Measurements from ENCODE around the gene NMT2. TPM values are rescaled to one million over a fixed set of nuclear protein-coding genes. Genes with fewer than 3 reads are reported as not detected.

Gene NMT2
- total and polyA plus RNA-seq, 10 of the 15 experiments (the other 5 are each of a cell fraction or from before 2014, with no cell fraction given) = 4.9 to 12.0 (median 9.2) TPM

GRCh38 chr10:15167411-15168290, 842 bp downstream of the NMT2 start:
- H2AFZ ChIP-seq (ENCODE audit: control insufficient read depth, low read depth, low read length) = peak overlapping the region; percentile 96
- no peaks in the 10 kb centered on the region for H3K36me3 ChIP-seq (ENCODE audit: control insufficient read depth in 2 of 2, insufficient read depth in 2 of 2, low read length in 1 of 2)
- peak; percentile 76 for ATAC-seq
- H4K20me1 ChIP-seq (ENCODE audit: control insufficient read depth, insufficient read depth) = no peaks in the 10 kb centered on the region
- intact Hi-C loops (cut with micrococcal nuclease; ENCODE audit: unreplicated experiment) (no loop called here), in situ Hi-C loops (cut with MboI) (loop anchor here (25.0 kb wide), 1 partner anchor 1270 kb away; the partner anchor contains the start of gene PTER)
- 2% methylated on average over 51 of the region's 54 CpGs for whole genome bisulfite sequencing (ENCODE audit: insufficient coverage, insufficient replicate concordance, low lambda C conversion rate, missing lambda C conversion rate)
- SMC1A ChIA-PET (ENCODE audit: uncharacterized antibody, unreplicated experiment) = interaction anchor here (1.0 to 8.5 kb wide), 12 partner anchors 9 to 70 kb away, joined by 3 to 86 read pairs (median 4); no protein-coding TSS in a partner anchor
- H3K9ac ChIP-seq (ENCODE audit: control insufficient read depth, insufficient read depth, low read length) = peak overlapping the region; percentile 38
- TF ChIP-seq STAT1 (conservative IDR thresholded peaks at IDR 0.05) (0 out of 2 replicates have a peak, but pooled peaks have one; percentile 23), GATAD2B (conservative IDR thresholded peaks at IDR 0.05; ENCODE audit: low read depth) (peak; percentile 74; the same call in 1 of the 2 replicates), SMARCA5 (IDR thresholded peaks at IDR 0.05) (0 out of 2 replicates have a peak, but pooled peaks have one; percentile 16), IRF3 (IDR thresholded peaks at IDR 0.05) (no peak), CTCF (IDR thresholded peaks at IDR 0.05 in 2 of 3, conservative IDR thresholded peaks at IDR 0.05 in 1 of 3; ENCODE audit: control insufficient read depth in 2 of 3, extremely low read depth in 1 of 3, insufficient read depth in 1 of 3, low read depth in 3 of 3, low read length in 3 of 3) (peak; percentile 23 to 59 (median 29); a peak in 4 of 6 replicates), DPF2 (IDR thresholded peaks at IDR 0.05) (no peak), YY1 (IDR thresholded peaks at IDR 0.05; ENCODE audit: low read depth, low read length) (0 out of 2 replicates have a peak, but pooled peaks have one; percentile 17), EGR1 (IDR thresholded peaks at IDR 0.05; ENCODE audit: borderline replicate concordance in 1 of 2, low read depth in 2 of 2, low read length in 2 of 2) (peak in 1 of 2 experiments; percentile 51; a peak in 1 of 3 replicates), NKRF (conservative IDR thresholded peaks at IDR 0.05) (peak; percentile 40; the same call in 1 of the 2 replicates), IKZF1 (conservative IDR thresholded peaks at IDR 0.05) (0 out of 2 replicates have a peak, but pooled peaks have one; percentile 31), JUND (IDR thresholded peaks at IDR 0.05; ENCODE audit: low read depth, low read length) (no peak)
- POLR2A ChIA-PET = interaction anchor here (1.5 to 2.1 kb wide), 2 partner anchors 45 to 66 kb away, joined by 3 to 13 read pairs; no protein-coding TSS in a partner anchor
- H3K4me1 ChIP-seq (ENCODE audit: control insufficient read depth, insufficient read depth, low read length) = peaks cover 8% of the 10 kb centered on the region; the same call in 1 of the 2 replicates
- RAD21 ChIA-PET (ENCODE audit: unreplicated experiment) = interaction anchor here (0.7 to 3.6 kb wide), 8 partner anchors 25 to 215 kb away, joined by 3 to 39 read pairs (median 4); no protein-coding TSS in a partner anchor
- no peak for FAIRE-seq
- peak overlapping the region; percentile 53; the same call in 1 of the 2 replicates for H3K27ac ChIP-seq (ENCODE audit: control insufficient read depth, insufficient read depth)
- CTCF ChIA-PET = interaction anchor here (0.7 to 6.2 kb wide), 13 partner anchors 14 to 288 kb away, joined by 3 to 38 read pairs (median 4); no protein-coding TSS in a partner anchor
- DNase-seq (ENCODE audit: low read depth, low spot score) = no peak
- peaks cover 3% of the 10 kb centered on the region; the same call in 1 of the 2 replicates for H3K79me2 ChIP-seq (ENCODE audit: control insufficient read depth, insufficient read depth, low read length)
- peak overlapping the region; percentile 85 for H3K4me3 ChIP-seq
- BruUV-seq (replicated peaks) = TSS peak; percentile 97
- H3K27me3 ChIP-seq (replicated peaks in 1 of 2; ENCODE audit: control insufficient read depth in 2 of 2, insufficient read depth in 2 of 2, low read length in 1 of 2) = no peaks in the 10 kb centered on the region; a peak in 1 of 4 replicates
- H3K9me3 ChIP-seq (replicated peaks; ENCODE audit: control insufficient read depth, insufficient read depth, low read length) = no peaks in the 10 kb centered on the region
- H3K4me2 ChIP-seq (ENCODE audit: control insufficient read depth, insufficient read depth) = peak overlapping the region; percentile 82

Measured in GM12878 (cell line).